ENCODE results near the gene PIPOX. TPM values are rescaled to one million over a fixed set of nuclear protein-coding genes. Genes with fewer than 3 reads are reported as not detected.

Gene PIPOX
- total RNA-seq, 4 donors from 2014 or later, result 0.80 to 2.5 (median 1.5) TPM

DNA sequence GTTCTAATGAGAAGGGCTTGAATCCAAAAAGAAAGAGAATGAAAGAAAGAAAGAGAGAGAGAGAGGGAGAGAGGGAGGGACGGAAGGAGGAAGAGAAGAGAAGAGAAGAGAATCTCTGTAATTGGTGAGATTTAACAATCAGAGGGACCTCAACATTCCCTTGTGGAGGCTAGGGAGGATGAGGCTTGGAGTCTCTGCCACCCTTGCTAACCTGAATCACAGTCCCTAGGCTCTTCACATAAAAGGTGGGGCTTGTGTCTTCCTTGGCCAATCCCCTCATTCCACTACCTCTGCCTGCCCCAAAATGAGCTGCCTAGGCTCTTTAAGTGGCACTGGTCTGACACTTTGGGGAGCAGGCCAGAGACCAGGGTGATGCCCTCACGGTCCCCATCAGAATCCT lies 30.1 kb downstream of the PIPOX start:
- DNase-seq (ENCODE audit: low spot score in 2 of 2), result no peak
- TF ChIP-seq, protein P1, sequence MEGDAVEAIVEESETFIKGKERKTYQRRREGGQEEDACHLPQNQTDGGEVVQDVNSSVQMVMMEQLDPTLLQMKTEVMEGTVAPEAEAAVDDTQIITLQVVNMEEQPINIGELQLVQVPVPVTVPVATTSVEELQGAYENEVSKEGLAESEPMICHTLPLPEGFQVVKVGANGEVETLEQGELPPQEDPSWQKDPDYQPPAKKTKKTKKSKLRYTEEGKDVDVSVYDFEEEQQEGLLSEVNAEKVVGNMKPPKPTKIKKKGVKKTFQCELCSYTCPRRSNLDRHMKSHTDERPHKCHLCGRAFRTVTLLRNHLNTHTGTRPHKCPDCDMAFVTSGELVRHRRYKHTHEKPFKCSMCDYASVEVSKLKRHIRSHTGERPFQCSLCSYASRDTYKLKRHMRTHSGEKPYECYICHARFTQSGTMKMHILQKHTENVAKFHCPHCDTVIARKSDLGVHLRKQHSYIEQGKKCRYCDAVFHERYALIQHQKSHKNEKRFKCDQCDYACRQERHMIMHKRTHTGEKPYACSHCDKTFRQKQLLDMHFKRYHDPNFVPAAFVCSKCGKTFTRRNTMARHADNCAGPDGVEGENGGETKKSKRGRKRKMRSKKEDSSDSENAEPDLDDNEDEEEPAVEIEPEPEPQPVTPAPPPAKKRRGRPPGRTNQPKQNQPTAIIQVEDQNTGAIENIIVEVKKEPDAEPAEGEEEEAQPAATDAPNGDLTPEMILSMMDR (IDR thresholded peaks at IDR 0.05), result no peak
- TF ChIP-seq POLR2A (IDR thresholded peaks at IDR 0.05), result no peak
- WGBS, 2 donors, result 80 to 81% methylated on average over 2 of the region's 2 CpGs

DNA sequence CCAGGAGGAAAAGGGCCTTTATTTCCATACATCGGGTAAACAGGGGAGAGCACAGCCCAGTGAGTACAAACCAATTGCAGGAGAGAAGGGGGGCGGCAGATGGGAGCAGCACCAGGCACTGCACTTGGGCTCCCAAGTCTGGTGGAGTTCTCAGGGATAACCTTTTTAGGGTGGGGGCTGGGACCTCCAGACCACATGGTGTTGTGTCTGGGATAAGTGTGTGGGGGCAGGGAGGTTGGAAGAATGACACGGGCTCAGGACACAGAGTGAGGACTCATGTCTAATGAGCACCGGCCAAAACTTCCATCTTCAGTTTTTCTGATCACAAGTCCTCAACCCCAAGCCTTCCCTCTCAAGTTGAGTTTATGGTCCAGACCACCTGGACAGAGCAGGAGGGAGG lies 30.6 kb downstream of the PIPOX start:
- DNase-seq (ENCODE audit: low spot score in 2 of 2), result no peak
- WGBS, 2 donors, result 66 to 69% methylated on average over 4 of the region's 4 CpGs
- no peak overlapping the region for H3K4me3 ChIP-seq (ENCODE audit: low read depth, poor library complexity, severe bottlenecking)
- intact Hi-C loops (cut with DNase I; ENCODE audit: low total_unique reads), result no loop called here
- TF ChIP-seq, protein P1 (IDR thresholded peaks at IDR 0.05), result no peak
- no peak for TF ChIP-seq POLR2A (IDR thresholded peaks at IDR 0.05)

More for the DNA sequence above, 30.1 kb downstream of the PIPOX start:
- intact Hi-C loops (cut with DNase I; ENCODE audit: low total_unique reads), result no loop called here
- H3K4me3 ChIP-seq (ENCODE audit: low read depth, poor library complexity, severe bottlenecking), result no peak overlapping the region

DNA sequence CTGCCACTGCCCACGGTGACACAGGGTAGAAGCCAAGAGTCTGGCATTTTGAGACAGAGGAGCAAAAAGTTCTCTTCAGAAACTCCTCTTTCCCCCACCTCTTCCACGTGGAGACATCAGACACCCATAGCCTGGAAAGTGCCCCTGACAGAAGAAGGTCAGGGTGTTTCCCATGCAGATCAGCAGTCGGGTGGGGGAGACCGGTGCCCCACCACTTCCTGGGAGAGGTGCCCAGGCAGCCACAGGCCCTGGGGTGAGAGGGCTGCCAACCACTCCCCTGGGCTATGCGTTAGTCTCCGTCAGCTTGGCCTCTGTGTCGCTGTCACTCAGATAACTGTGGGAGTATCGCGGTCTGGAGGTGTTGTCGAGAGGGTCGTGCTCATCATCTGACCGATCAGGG lies 31.5 kb downstream of the PIPOX start:
- intact Hi-C loops (cut with DNase I; ENCODE audit: low total_unique reads), result no loop called here
- TF ChIP-seq, protein P1 (IDR thresholded peaks at IDR 0.05), result no peak
- TF ChIP-seq POLR2A (IDR thresholded peaks at IDR 0.05), result no peak
- DNase-seq (ENCODE audit: low spot score in 2 of 2), result no peak
- WGBS, 2 donors, result 78 to 80% methylated on average over 12 of the region's 12 CpGs
- H3K4me3 ChIP-seq (ENCODE audit: low read depth, poor library complexity, severe bottlenecking), result no peak overlapping the region

DNA sequence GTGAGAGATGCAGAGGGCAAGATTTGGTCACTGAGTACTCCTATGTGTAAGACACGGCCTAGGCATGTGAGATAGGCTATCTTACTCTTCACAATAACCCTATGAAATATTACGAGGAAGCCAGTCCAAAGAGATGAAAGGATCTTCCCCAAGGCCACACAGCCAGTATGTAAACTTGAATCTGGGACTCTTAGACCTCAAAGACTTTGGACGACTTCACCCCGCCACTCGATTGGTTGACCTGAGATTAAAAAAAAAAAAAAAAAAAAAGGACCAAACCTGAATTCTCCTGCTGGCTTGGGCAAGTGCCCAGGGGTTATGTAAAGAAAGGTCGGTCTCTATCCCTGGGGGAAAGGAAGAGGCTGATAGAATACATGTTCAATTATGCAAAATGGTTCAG lies 33.1 kb downstream of the PIPOX start:
- no peak for TF ChIP-seq POLR2A (IDR thresholded peaks at IDR 0.05)
- TF ChIP-seq, protein P1 (IDR thresholded peaks at IDR 0.05), result no peak
- no peak for DNase-seq (ENCODE audit: low spot score in 2 of 2)
- 81 to 88% methylated on average over 6 of the region's 6 CpGs for WGBS, 2 donors
- no peak overlapping the region for H3K4me3 ChIP-seq (ENCODE audit: low read depth, poor library complexity, severe bottlenecking)
- intact Hi-C loops (cut with DNase I; ENCODE audit: low total_unique reads), result no loop called here

DNA sequence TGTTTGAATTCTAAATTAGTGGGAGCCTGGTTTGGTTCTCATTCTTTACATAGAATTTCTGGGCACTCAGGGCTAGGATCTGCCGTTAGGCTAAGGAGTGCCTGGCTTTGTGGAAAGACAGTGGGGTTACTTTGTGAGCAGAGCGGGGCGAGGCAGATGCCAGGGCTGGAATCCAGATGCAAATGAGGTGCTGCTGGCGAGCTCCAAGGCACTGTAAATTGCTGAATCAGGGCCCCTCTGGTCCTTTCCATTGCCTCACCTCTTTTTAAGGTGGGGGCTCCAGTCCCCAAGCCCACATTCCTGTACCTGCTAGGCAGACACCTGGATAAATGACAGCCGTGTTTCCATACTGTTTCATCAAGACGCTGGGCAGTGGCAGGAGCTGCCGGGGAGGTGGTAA lies 33.8 kb downstream of the PIPOX start:
- WGBS, 2 donors, result 43 to 53% methylated on average over 7 of the region's 7 CpGs
- no peak for DNase-seq (ENCODE audit: low spot score in 2 of 2)
- no peak for TF ChIP-seq POLR2A (IDR thresholded peaks at IDR 0.05)
- TF ChIP-seq, protein P1 (IDR thresholded peaks at IDR 0.05), result no peak
- intact Hi-C loops (cut with DNase I; ENCODE audit: low total_unique reads), result no loop called here
- H3K4me3 ChIP-seq (ENCODE audit: low read depth, poor library complexity, severe bottlenecking), result no peak overlapping the region

DNA sequence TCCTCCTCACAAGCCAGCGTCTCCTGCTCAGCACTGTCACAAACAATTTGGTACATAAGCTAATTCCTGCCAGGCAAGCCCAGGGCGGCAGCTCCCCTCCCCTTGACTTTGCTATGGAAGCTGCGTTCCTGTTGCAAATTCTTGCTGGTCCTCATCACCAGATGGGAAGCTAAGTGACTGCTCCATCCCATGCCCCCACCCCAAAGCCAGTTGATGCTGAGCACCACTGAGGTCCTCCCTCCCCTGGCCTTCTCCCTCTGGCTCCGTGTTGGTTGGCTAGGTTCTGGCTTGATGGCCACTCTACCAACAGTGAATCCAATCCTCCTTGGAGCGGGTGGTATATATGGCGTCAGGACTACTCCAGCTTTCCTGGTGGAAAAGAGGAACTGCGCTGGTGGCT lies 34.4 kb downstream of the PIPOX start:
- intact Hi-C loops (cut with DNase I; ENCODE audit: low total_unique reads), result no loop called here
- no peak for DNase-seq (ENCODE audit: low spot score in 2 of 2)
- TF ChIP-seq, protein P1 (IDR thresholded peaks at IDR 0.05), result no peak
- no peak for TF ChIP-seq POLR2A (IDR thresholded peaks at IDR 0.05)
- 80 to 90% methylated on average over 7 of the region's 7 CpGs for WGBS, 2 donors
- H3K4me3 ChIP-seq (ENCODE audit: low read depth, poor library complexity, severe bottlenecking), result no peak overlapping the region
